ENCODE measurements around the gene NARF.
"Not testable (repeated sequence)": the region's sequence is repeated elsewhere in the genome, so short reads cannot be mapped to it uniquely, and the experiment has no call there.

NARF gene

GRCh38 chr17:82447876-82448275 is 10.7 kb upstream of the NARF start:
- DNase-seq, result no peak

- DNase-seq, result no peak
Observed at GRCh38 chr17:82449131-82449882, 9.2 kb upstream of the NARF start.

GRCh38 chr17:82449883-82450356 is 8.6 kb upstream of the NARF start:
- DNase-seq, result no peak

GRCh38 chr17:82450357-82451106 is 8.0 kb upstream of the NARF start, which contains the start of gene CYBC1:
TSS of gene CYBC1 (minus strand) at chr17:82450752. CDS start at chr17:82449254, 1,498 bp downstream.
- DNase-seq, result peak; percentile 88

- no peak for DNase-seq
Observed at GRCh38 chr17:82452162-82452561, 6.4 kb upstream of the NARF start.

- DNase-seq, result not testable (repeated sequence)
Observed at GRCh38 chr17:82453151-82453550, 5.4 kb upstream of the NARF start.

GRCh38 chr17:82453706-82454105 is 4.8 kb upstream of the NARF start:
- DNase-seq, result not testable (repeated sequence)

- no peak for DNase-seq
Observed at GRCh38 chr17:82457073-82457928, 1.2 kb upstream of the NARF start.

GRCh38 chr17:82457929-82458178 is 687 bp upstream of the NARF start:
- no peak for DNase-seq

GRCh38 chr17:82458885-82459424 is 414 bp downstream of the NARF start:
- no peak for DNase-seq

- DNase-seq, result not testable (repeated sequence)
Observed at GRCh38 chr17:82459936-82460335, 1.4 kb downstream of the NARF start.

- no peak for DNase-seq
Observed at GRCh38 chr17:82461827-82462524, 3.4 kb downstream of the NARF start.

- DNase-seq, result no peak
Observed at GRCh38 chr17:82463391-82463790, 4.8 kb downstream of the NARF start.

GRCh38 chr17:82463925-82464566 is 5.5 kb downstream of the NARF start:
- no peak for DNase-seq

- no peak for DNase-seq
Observed at GRCh38 chr17:82464567-82464929, 6.0 kb downstream of the NARF start.

GRCh38 chr17:82465023-82465603 is 6.6 kb downstream of the NARF start:
- no peak for DNase-seq

GRCh38 chr17:82468692-82469091 is 10.2 kb downstream of the NARF start:
- DNase-seq, result no peak

- DNase-seq, result no peak
Observed at GRCh38 chr17:82470065-82470464, 11.5 kb downstream of the NARF start.

GRCh38 chr17:82474223-82475010 is 15.9 kb downstream of the NARF start:
- DNase-seq, result no peak

GRCh38 chr17:82475458-82475857 is 16.9 kb downstream of the NARF start:
- no peak for DNase-seq

- DNase-seq, result no peak
Observed at GRCh38 chr17:82477934-82478333, 19.4 kb downstream of the NARF start.
